ENCODE results near the gene PLA2G7. TPM values are rescaled to one million over a fixed set of nuclear protein-coding genes. Genes with fewer than 3 reads are reported as not detected.

Gene PLA2G7
- total RNA-seq, 1 donor from 2014 or later, result 1.8 TPM

DNA sequence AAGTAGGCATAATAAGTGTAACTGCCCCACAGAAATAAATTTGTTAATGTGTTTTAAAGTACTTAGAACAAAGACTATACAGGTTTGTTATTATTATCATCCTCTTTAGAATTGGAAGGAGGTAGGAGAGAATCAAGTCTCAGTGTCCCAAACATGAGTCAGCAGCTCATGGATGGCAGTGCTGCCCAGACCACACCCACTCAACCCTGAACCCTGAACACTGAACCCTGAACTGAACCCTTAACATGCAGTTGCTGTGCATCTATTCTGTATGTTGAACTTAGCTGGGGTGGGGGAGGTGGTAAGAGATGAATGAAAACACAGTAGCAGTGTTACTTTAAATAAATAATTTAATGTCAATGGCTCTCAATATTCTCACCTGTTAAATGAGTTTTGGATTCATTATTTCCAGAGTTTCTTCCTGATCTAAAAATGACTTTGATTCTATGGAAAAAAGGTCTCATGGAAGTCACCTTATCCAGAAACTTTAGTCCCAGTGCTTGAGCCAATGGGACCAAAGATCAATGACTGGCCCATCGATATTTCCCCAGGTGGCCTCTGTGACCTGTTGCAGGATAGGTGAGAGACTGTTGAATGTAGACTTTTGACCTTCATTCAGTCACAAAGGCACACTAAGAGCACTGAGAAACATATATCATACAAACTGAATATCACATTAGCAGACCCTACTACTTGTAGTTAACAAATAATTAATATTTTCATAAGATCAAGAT is 8.4 kb upstream of the PLA2G7 start:
- Histone ChIP-seq H3K4me2 (no peak overlapping the region), H3K79me2 (ENCODE audit: low read depth) (no peaks in the 10 kb centered on the region), H3K27ac (no peak overlapping the region), H2AFZ (replicated peaks) (no peak overlapping the region), H4K20me1 (ENCODE audit: low read depth) (no peaks in the 10 kb centered on the region), H3K9me3 (ENCODE audit: low read depth) (no peaks in the 10 kb centered on the region), H3K36me3 (no peaks in the 10 kb centered on the region), H3K27me3 (no peaks in the 10 kb centered on the region), H3K9ac (no peak overlapping the region), H3F3A (ENCODE audit: low read depth) (no peaks in the 10 kb centered on the region), H3K4me3 (no peak overlapping the region), H3K4me1 (no peaks in the 10 kb centered on the region)
- Mint-ChIP-seq H3K4me3 (no peak overlapping the region), H3K9me3 (no peaks in the 10 kb centered on the region), H3K36me3 (no peaks in the 10 kb centered on the region), H3K27ac (no peak overlapping the region), H3K27me3 (ENCODE audit: insufficient read depth, low read depth) (no peaks in the 10 kb centered on the region), H3K4me1 (no peaks in the 10 kb centered on the region)
- DNase-seq (ENCODE audit: low spot score), result no peak
- TF ChIP-seq EZH2phosphoT487 (IDR thresholded peaks at IDR 0.05) (no peak), EZH2 (IDR thresholded peaks at IDR 0.05) (no peak)
- TF ChIP-seq, protein P1, sequence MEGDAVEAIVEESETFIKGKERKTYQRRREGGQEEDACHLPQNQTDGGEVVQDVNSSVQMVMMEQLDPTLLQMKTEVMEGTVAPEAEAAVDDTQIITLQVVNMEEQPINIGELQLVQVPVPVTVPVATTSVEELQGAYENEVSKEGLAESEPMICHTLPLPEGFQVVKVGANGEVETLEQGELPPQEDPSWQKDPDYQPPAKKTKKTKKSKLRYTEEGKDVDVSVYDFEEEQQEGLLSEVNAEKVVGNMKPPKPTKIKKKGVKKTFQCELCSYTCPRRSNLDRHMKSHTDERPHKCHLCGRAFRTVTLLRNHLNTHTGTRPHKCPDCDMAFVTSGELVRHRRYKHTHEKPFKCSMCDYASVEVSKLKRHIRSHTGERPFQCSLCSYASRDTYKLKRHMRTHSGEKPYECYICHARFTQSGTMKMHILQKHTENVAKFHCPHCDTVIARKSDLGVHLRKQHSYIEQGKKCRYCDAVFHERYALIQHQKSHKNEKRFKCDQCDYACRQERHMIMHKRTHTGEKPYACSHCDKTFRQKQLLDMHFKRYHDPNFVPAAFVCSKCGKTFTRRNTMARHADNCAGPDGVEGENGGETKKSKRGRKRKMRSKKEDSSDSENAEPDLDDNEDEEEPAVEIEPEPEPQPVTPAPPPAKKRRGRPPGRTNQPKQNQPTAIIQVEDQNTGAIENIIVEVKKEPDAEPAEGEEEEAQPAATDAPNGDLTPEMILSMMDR (IDR thresholded peaks at IDR 0.05), result no peak

DNA sequence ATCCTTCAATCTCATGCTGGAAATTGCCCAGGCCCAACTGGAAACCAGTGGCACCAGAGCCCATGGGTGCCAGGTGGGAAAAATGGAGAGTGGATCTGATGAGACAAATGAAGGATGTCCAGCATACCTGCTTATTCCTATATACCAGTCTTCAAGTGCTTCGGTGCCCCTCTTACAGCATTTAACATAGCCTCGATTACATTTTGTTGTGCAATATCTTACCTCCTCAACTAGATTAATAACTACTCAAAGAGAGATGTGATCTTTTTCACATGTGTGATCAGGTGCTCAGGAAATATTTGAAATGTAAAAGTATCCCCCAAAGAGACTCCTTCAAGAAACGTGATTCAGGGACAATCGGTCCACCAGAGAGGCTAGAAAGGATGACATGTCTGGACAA is 6.7 kb upstream of the PLA2G7 start:
- H3K27me3 ChIP-seq, result peaks cover 9% of the 10 kb centered on the region
- TF ChIP-seq EZH2phosphoT487 (IDR thresholded peaks at IDR 0.05) (no peak), EZH2 (IDR thresholded peaks at IDR 0.05) (no peak)
- TF ChIP-seq, protein P1 (IDR thresholded peaks at IDR 0.05), result no peak
- H3K9me3 ChIP-seq (ENCODE audit: low read depth), result no peaks in the 10 kb centered on the region
- Mint-ChIP-seq H3K36me3 (no peaks in the 10 kb centered on the region), H3K27me3 (ENCODE audit: insufficient read depth, low read depth) (peaks cover 4% of the 10 kb centered on the region), H3K9me3 (no peaks in the 10 kb centered on the region), H3K27ac (no peak overlapping the region), H3K4me3 (no peak overlapping the region), H3K4me1 (no peaks in the 10 kb centered on the region)
- H3K9ac ChIP-seq, result no peak overlapping the region
- no peaks in the 10 kb centered on the region for H3K4me1 ChIP-seq
- DNase-seq (ENCODE audit: low spot score), result no peak
- no peak overlapping the region for H3K4me2 ChIP-seq
- H3K27ac ChIP-seq, result no peak overlapping the region
- no peak overlapping the region for H3K4me3 ChIP-seq
- H3F3A ChIP-seq (ENCODE audit: low read depth), result no peaks in the 10 kb centered on the region
- H2AFZ ChIP-seq (replicated peaks), result no peak overlapping the region
- H4K20me1 ChIP-seq (ENCODE audit: low read depth), result no peaks in the 10 kb centered on the region
- H3K79me2 ChIP-seq (ENCODE audit: low read depth), result no peaks in the 10 kb centered on the region
- no peaks in the 10 kb centered on the region for H3K36me3 ChIP-seq

DNA sequence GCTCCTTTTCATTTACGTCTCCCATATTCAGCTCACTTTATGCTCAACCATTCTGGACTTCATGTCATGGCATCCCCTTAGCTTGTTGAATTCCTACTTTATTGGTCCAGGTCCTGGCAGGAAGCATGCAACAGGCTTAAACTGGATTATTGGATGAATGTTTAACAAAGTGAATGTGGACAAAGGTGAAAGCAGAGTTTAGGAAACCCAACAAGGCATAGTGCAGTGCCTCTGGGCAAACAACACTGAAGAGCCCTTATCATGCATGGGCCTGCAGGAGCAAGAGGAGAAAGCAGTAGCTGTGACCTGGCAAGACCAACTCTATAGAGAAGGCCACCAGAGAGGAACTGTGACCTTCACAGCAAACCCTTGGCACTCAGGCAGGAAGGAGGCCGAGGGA is 6.3 kb upstream of the PLA2G7 start:
- no peaks in the 10 kb centered on the region for H4K20me1 ChIP-seq (ENCODE audit: low read depth)
- H3K4me3 ChIP-seq, result no peak overlapping the region
- H3K27me3 ChIP-seq, result peaks cover 13% of the 10 kb centered on the region
- H3F3A ChIP-seq (ENCODE audit: low read depth), result no peaks in the 10 kb centered on the region
- Mint-ChIP-seq H3K4me1 (no peaks in the 10 kb centered on the region), H3K9me3 (no peaks in the 10 kb centered on the region), H3K27me3 (ENCODE audit: insufficient read depth, low read depth) (peaks cover 6% of the 10 kb centered on the region), H3K4me3 (no peak overlapping the region), H3K36me3 (no peaks in the 10 kb centered on the region), H3K27ac (no peak overlapping the region)
- no peaks in the 10 kb centered on the region for H3K36me3 ChIP-seq
- no peak overlapping the region for H3K27ac ChIP-seq
- H3K9me3 ChIP-seq (ENCODE audit: low read depth), result no peaks in the 10 kb centered on the region
- H3K4me1 ChIP-seq, result no peaks in the 10 kb centered on the region
- H2AFZ ChIP-seq (replicated peaks), result no peak overlapping the region
- no peak for DNase-seq (ENCODE audit: low spot score)
- no peak overlapping the region for H3K4me2 ChIP-seq
- no peaks in the 10 kb centered on the region for H3K79me2 ChIP-seq (ENCODE audit: low read depth)
- TF ChIP-seq EZH2phosphoT487 (IDR thresholded peaks at IDR 0.05) (no peak), EZH2 (IDR thresholded peaks at IDR 0.05) (no peak)
- TF ChIP-seq, protein P1 (IDR thresholded peaks at IDR 0.05), result no peak
- no peak overlapping the region for H3K9ac ChIP-seq

Data from neural progenitor cell (in vitro differentiated cells).